ENCODE data around the gene CPLX4. TPM values are rescaled to one million over a fixed set of nuclear protein-coding genes. Genes with fewer than 3 reads are reported as not detected.

The CPLX4 gene
- polyA plus RNA-seq, 1 of the 3 experiments (the other 2 are of a cell fraction), result not detected

- Histone ChIP-seq H3K4me3 (ENCODE audit: low read depth in 2 of 2, low read length in 1 of 2) (no peak overlapping the region), H2AFZ (ENCODE audit: low read depth) (no peak overlapping the region), H3K9me3 (no peaks in the 10 kb centered on the region), H3K27ac (ENCODE audit: low read depth in 2 of 2, low read length in 1 of 2) (no peak overlapping the region), H3K9ac (no peak overlapping the region), H3K79me2 (ENCODE audit: insufficient read depth) (no peaks in the 10 kb centered on the region), H3K9me2 (no peaks in the 10 kb centered on the region), H3K27me3 (ENCODE audit: insufficient read depth) (peaks cover 68% of the 10 kb centered on the region), H3K4me1 (ENCODE audit: control insufficient read depth in 1 of 2, insufficient read depth in 2 of 2, low read depth in 1 of 2, low read length in 1 of 2) (peaks cover 0 to 10% of the 10 kb centered on the region in 2 experiments; a peak in 1 of 4 replicates), H3K4me2 (no peak overlapping the region), H4K20me1 (ENCODE audit: insufficient read depth) (no peaks in the 10 kb centered on the region), H3F3A (replicated peaks; ENCODE audit: insufficient read depth) (no peaks in the 10 kb centered on the region), H3K36me3 (replicated peaks in 1 of 2; ENCODE audit: control insufficient read depth in 1 of 2, insufficient read depth in 2 of 2, low read length in 1 of 2) (no peaks in the 10 kb centered on the region)
- 48% methylated on average over 5 of the region's 5 CpGs for WGBS (ENCODE audit: low lambda C conversion rate)
- ChIA-PET POLR2A (no interaction called here), CTCF (interaction anchor here (0.8 to 4.6 kb wide), 9 partner anchors 9 to 126 kb away, joined by 3 to 25 read pairs (median 5); no protein-coding TSS in a partner anchor)
- DNase-seq, result no peak
- TF ChIP-seq RFX5 (IDR thresholded peaks at IDR 0.05; ENCODE audit: low read length) (no peak), FOSL2 (IDR thresholded peaks at IDR 0.05; ENCODE audit: borderline replicate concordance, low read depth) (no peak)
These were observed 42.4 kb downstream of the CPLX4 start for GRCh38 chr18:59276047-59276446.

DNA sequence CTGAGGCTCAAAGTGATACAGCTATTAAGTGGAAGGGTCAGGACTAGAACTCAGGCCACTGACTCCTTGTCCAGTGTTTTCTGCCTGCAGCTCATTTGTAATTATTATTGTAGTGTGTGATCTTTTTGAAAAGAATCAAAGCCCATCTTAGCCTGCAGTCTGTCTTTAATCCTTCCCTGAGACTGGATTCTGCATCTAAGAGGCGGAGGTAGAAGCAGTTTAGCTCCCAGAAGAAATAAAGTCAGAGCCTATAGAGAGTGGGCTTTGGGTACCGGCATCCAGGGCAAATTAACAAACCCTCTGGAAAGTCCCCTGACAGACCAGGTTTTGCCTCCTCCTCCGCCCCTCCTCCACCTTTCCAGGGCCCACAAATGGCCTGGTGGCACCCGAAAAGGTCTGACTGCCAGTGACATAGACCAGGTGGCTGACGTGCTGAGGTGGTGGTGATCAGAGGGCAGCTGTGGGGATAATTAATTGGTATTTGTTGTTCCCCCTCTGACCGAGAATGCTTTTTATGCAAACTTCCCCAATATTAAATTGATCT, 43.0 kb downstream of the CPLX4 start:
- Histone ChIP-seq H3K27me3 (ENCODE audit: insufficient read depth) (peaks cover 68% of the 10 kb centered on the region), H3K9ac (no peak overlapping the region), H3K4me2 (no peak overlapping the region), H3K27ac (ENCODE audit: low read depth in 2 of 2, low read length in 1 of 2) (no peak overlapping the region), H3K9me3 (no peaks in the 10 kb centered on the region), H3K9me2 (no peaks in the 10 kb centered on the region), H3K4me3 (ENCODE audit: low read depth in 2 of 2, low read length in 1 of 2) (no peak overlapping the region), H3K4me1 (ENCODE audit: control insufficient read depth in 1 of 2, insufficient read depth in 2 of 2, low read depth in 1 of 2, low read length in 1 of 2) (peaks cover 0 to 10% of the 10 kb centered on the region in 2 experiments; a peak in 1 of 4 replicates), H4K20me1 (ENCODE audit: insufficient read depth) (no peaks in the 10 kb centered on the region), H3K36me3 (replicated peaks in 1 of 2; ENCODE audit: control insufficient read depth in 1 of 2, insufficient read depth in 2 of 2, low read length in 1 of 2) (no peaks in the 10 kb centered on the region), H2AFZ (ENCODE audit: low read depth) (no peak overlapping the region), H3K79me2 (ENCODE audit: insufficient read depth) (no peaks in the 10 kb centered on the region), H3F3A (replicated peaks; ENCODE audit: insufficient read depth) (no peaks in the 10 kb centered on the region)
- no peak for DNase-seq
- POLR2A ChIA-PET, result no interaction called here
- 58% methylated on average over 6 of the region's 6 CpGs for WGBS (ENCODE audit: low lambda C conversion rate)
- CTCF ChIA-PET, result interaction anchor here (0.6 to 4.6 kb wide), 13 partner anchors 9 to 127 kb away, joined by 3 to 25 read pairs (median 4); no protein-coding TSS in a partner anchor
- TF ChIP-seq, protein P1, sequence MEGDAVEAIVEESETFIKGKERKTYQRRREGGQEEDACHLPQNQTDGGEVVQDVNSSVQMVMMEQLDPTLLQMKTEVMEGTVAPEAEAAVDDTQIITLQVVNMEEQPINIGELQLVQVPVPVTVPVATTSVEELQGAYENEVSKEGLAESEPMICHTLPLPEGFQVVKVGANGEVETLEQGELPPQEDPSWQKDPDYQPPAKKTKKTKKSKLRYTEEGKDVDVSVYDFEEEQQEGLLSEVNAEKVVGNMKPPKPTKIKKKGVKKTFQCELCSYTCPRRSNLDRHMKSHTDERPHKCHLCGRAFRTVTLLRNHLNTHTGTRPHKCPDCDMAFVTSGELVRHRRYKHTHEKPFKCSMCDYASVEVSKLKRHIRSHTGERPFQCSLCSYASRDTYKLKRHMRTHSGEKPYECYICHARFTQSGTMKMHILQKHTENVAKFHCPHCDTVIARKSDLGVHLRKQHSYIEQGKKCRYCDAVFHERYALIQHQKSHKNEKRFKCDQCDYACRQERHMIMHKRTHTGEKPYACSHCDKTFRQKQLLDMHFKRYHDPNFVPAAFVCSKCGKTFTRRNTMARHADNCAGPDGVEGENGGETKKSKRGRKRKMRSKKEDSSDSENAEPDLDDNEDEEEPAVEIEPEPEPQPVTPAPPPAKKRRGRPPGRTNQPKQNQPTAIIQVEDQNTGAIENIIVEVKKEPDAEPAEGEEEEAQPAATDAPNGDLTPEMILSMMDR (IDR thresholded peaks at IDR 0.05), result no peak
- no peak for TF ChIP-seq YY1 (IDR thresholded peaks at IDR 0.05; ENCODE audit: low read depth)
- no peak for TF ChIP-seq SMC3 (IDR thresholded peaks at IDR 0.05; ENCODE audit: low read depth, low read length)
- no peak for TF ChIP-seq NFIC (IDR thresholded peaks at IDR 0.05; ENCODE audit: borderline replicate concordance)
- TF ChIP-seq, protein P2, sequence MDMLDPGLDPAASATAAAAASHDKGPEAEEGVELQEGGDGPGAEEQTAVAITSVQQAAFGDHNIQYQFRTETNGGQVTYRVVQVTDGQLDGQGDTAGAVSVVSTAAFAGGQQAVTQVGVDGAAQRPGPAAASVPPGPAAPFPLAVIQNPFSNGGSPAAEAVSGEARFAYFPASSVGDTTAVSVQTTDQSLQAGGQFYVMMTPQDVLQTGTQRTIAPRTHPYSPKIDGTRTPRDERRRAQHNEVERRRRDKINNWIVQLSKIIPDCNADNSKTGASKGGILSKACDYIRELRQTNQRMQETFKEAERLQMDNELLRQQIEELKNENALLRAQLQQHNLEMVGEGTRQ (IDR thresholded peaks at IDR 0.05; ENCODE audit: borderline replicate concordance, low read depth, low read length), result no peak

DNA sequence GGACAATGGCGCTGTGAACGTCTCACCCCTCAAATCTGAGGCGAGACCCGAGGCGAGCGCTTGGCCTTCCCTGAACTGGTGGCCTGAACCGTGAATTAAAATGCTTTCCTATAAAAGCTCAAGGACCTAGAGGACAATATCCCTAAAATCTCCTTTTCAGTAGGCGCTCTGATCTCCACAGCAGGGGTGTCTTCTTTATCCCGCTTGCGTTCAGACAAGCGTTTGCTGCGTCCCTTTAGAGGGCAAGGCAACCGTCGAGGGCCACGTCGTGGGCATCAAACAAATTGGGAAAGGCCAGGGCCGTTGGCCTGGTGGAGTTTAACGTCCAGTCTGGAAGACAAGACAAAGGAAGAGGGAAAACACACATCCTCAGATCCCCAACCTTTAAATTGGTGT, 43.9 kb downstream of the CPLX4 start:
- H4K20me1 ChIP-seq (ENCODE audit: insufficient read depth), result no peaks in the 10 kb centered on the region
- CTCF ChIA-PET, result interaction anchor here (1.0 to 1.8 kb wide), 5 partner anchors 8 to 128 kb away, joined by 4 to 6 read pairs (median 5); no protein-coding TSS in a partner anchor
- no peak overlapping the region for H3K9ac ChIP-seq
- H3K4me1 ChIP-seq (ENCODE audit: control insufficient read depth in 1 of 2, insufficient read depth in 2 of 2, low read depth in 1 of 2, low read length in 1 of 2), result peaks cover 0 to 10% of the 10 kb centered on the region in 2 experiments; a peak in 1 of 4 replicates
- no peak overlapping the region for H3K27ac ChIP-seq (ENCODE audit: low read depth in 2 of 2, low read length in 1 of 2)
- no peaks in the 10 kb centered on the region for H3K36me3 ChIP-seq (replicated peaks in 1 of 2; ENCODE audit: control insufficient read depth in 1 of 2, insufficient read depth in 2 of 2, low read length in 1 of 2)
- no peak overlapping the region for H2AFZ ChIP-seq (ENCODE audit: low read depth)
- H3K79me2 ChIP-seq (ENCODE audit: insufficient read depth), result no peaks in the 10 kb centered on the region
- POLR2A ChIA-PET, result no interaction called here
- WGBS (ENCODE audit: low lambda C conversion rate), result 89% methylated on average over 18 of the region's 18 CpGs
- H3K4me2 ChIP-seq, result no peak overlapping the region
- H3K4me3 ChIP-seq (ENCODE audit: low read depth in 2 of 2, low read length in 1 of 2), result no peak overlapping the region
- no peaks in the 10 kb centered on the region for H3F3A ChIP-seq (replicated peaks; ENCODE audit: insufficient read depth)
- H3K9me3 ChIP-seq, result no peaks in the 10 kb centered on the region
- H3K9me2 ChIP-seq, result no peaks in the 10 kb centered on the region
- peaks cover 71% of the 10 kb centered on the region for H3K27me3 ChIP-seq (ENCODE audit: insufficient read depth)
- no peak for DNase-seq
- TF ChIP-seq CHD2 (IDR thresholded peaks at IDR 0.05; ENCODE audit: low read length, partially characterized antibody) (no peak), RXRA (IDR thresholded peaks at IDR 0.05; ENCODE audit: borderline replicate concordance, low read depth) (no peak), GABPA (IDR thresholded peaks at IDR 0.05; ENCODE audit: low read depth) (no peak), EP300 (IDR thresholded peaks at IDR 0.05; ENCODE audit: borderline replicate concordance in 1 of 2, low read depth in 1 of 2, low read length in 1 of 2) (no peak), FOXJ3 (CRISPR knock-in tag; IDR thresholded peaks at IDR 0.05) (no peak), NFIC (IDR thresholded peaks at IDR 0.05; ENCODE audit: borderline replicate concordance) (no peak), SIN3A (IDR thresholded peaks at IDR 0.05; ENCODE audit: borderline replicate concordance, low read depth, low read length) (no peak), RAD21 (IDR thresholded peaks at IDR 0.05; ENCODE audit: low read length) (no peak)
- TF ChIP-seq, protein P3, sequence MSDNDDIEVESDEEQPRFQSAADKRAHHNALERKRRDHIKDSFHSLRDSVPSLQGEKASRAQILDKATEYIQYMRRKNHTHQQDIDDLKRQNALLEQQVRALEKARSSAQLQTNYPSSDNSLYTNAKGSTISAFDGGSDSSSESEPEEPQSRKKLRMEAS (IDR thresholded peaks at IDR 0.05; ENCODE audit: low read depth), result no peak
- TF ChIP-seq, protein P4, sequence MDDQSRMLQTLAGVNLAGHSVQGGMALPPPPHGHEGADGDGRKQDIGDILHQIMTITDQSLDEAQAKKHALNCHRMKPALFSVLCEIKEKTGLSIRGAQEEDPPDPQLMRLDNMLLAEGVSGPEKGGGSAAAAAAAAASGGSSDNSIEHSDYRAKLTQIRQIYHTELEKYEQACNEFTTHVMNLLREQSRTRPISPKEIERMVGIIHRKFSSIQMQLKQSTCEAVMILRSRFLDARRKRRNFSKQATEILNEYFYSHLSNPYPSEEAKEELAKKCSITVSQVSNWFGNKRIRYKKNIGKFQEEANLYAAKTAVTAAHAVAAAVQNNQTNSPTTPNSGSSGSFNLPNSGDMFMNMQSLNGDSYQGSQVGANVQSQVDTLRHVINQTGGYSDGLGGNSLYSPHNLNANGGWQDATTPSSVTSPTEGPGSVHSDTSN (IDR thresholded peaks at IDR 0.05), result no peak
- TF ChIP-seq, protein P5, sequence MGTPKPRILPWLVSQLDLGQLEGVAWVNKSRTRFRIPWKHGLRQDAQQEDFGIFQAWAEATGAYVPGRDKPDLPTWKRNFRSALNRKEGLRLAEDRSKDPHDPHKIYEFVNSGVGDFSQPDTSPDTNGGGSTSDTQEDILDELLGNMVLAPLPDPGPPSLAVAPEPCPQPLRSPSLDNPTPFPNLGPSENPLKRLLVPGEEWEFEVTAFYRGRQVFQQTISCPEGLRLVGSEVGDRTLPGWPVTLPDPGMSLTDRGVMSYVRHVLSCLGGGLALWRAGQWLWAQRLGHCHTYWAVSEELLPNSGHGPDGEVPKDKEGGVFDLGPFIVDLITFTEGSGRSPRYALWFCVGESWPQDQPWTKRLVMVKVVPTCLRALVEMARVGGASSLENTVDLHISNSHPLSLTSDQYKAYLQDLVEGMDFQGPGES (IDR thresholded peaks at IDR 0.05; ENCODE audit: low read depth, low read length), result no peak

Data from SK-N-SH (cell line).